H9 (cell line): Measurements from ENCODE around the gene NPNT. TPM values are rescaled to one million over a fixed set of nuclear protein-coding genes. Genes with fewer than 3 reads are reported as not detected.

ENCODE experiments used
- DNase-seq: peaks from one replicate; pipeline ENCODE4 v3.0.0-alpha.2; 2017
- H2AFZ ChIP-seq: one replicate; pipeline ENCODE4 v1.6.1; 2013; ENCODE audit warnings: mild to moderate bottlenecking, low read length, control low read depth, moderate library complexity
- H2AK5ac ChIP-seq: 2 replicates; pipeline ENCODE4 v1.6.1; 2013; ENCODE audit warnings: low read length, control low read depth, mixed read lengths; ENCODE audit not compliant: insufficient read length
- H2BK120ac ChIP-seq: one replicate; pipeline ENCODE4 v1.6.1; 2013; ENCODE audit warnings: low read depth, mild to moderate bottlenecking, low read length, control low read depth, inconsistent platforms; ENCODE audit not compliant: poor library complexity, severe bottlenecking
- H2BK12ac ChIP-seq: 2 replicates; pipeline ENCODE4 v1.6.1; 2013; ENCODE audit warnings: low read length, control low read depth, mixed read lengths, low read depth; ENCODE audit not compliant: insufficient read length
- H2BK15ac ChIP-seq: 2 replicates; pipeline ENCODE4 v1.6.1; 2013; ENCODE audit warnings: low read depth, low read length, control low read depth
- H2BK20ac ChIP-seq: one replicate; pipeline ENCODE4 v1.6.1; 2013; ENCODE audit warnings: low read depth, mild to moderate bottlenecking, low read length, control low read depth, inconsistent platforms; ENCODE audit not compliant: poor library complexity, severe bottlenecking
- H2BK5ac ChIP-seq: 2 replicates; pipeline ENCODE4 v1.6.1; 2013; ENCODE audit warnings: low read length, control low read depth, mixed read lengths; ENCODE audit not compliant: insufficient read length
- H3K14ac ChIP-seq: 2 replicates; pipeline ENCODE4 v1.6.1; 2013; ENCODE audit warnings: low read length, control low read depth; ENCODE audit not compliant: insufficient read depth
- H3K18ac ChIP-seq: 2 replicates; pipeline ENCODE4 v1.6.1; 2013; ENCODE audit warnings: low read depth, mild to moderate bottlenecking, mixed read lengths, low read length, control low read depth; ENCODE audit not compliant: insufficient read length
- H3K23ac ChIP-seq: 2 replicates; pipeline ENCODE4 v1.6.1; 2013; ENCODE audit warnings: low read length, control low read depth, mixed read lengths, low read depth; ENCODE audit not compliant: insufficient read length
- H3K23me2 ChIP-seq: 2 replicates; pipeline ENCODE4 v1.6.1; 2013; ENCODE audit warnings: low read depth, mild to moderate bottlenecking, mixed read lengths, low read length, control low read depth; ENCODE audit not compliant: insufficient read length, poor library complexity, severe bottlenecking
- H3K27ac ChIP-seq: 2 replicates; pipeline ENCODE4 v1.5.1; 2013; ENCODE audit warnings: low read length, control low read depth, mixed read lengths, low read depth; ENCODE audit not compliant: insufficient read length
- H3K27me3 ChIP-seq: 2 replicates; pipeline ENCODE4 v1.6.1; 2013; ENCODE audit warnings: low read length, control low read depth, inconsistent platforms; ENCODE audit not compliant: insufficient read depth
- H3K4ac ChIP-seq: 2 replicates; pipeline ENCODE4 v1.6.1; 2013; ENCODE audit warnings: low read depth, mild to moderate bottlenecking, control low read depth, inconsistent platforms, low read length, moderate library complexity
- H3K4me1 ChIP-seq: 2 replicates; pipeline ENCODE4 v1.6.1; 2013; ENCODE audit warnings: low read length, control low read depth, inconsistent platforms; ENCODE audit not compliant: insufficient read depth
- H3K4me2 ChIP-seq: 2 replicates; pipeline ENCODE4 v1.6.1; 2013; ENCODE audit warnings: low read length, control low read depth, mixed read lengths; ENCODE audit not compliant: insufficient read length, insufficient read depth
- H3K56ac ChIP-seq: 2 replicates; pipeline ENCODE4 v1.6.1; 2013; ENCODE audit warnings: low read depth, mild to moderate bottlenecking, mixed read lengths, low read length, control low read depth; ENCODE audit not compliant: insufficient read length
- H3K79me1 ChIP-seq: 2 replicates; pipeline ENCODE4 v1.6.1; 2013; ENCODE audit warnings: low read depth, mild to moderate bottlenecking, moderate library complexity, low read length, control low read depth, inconsistent platforms; ENCODE audit not compliant: insufficient read depth, poor library complexity, severe bottlenecking
- H3K79me2 ChIP-seq: 2 replicates; pipeline ENCODE4 v1.6.1; 2013; ENCODE audit warnings: low read length, control low read depth, inconsistent platforms; ENCODE audit not compliant: insufficient read depth
- H3K9ac ChIP-seq: 2 replicates; pipeline ENCODE4 v1.6.1; 2013; ENCODE audit warnings: low read length, control low read depth, mixed read lengths; ENCODE audit not compliant: insufficient read length; ENCODE audit errors: extremely low read depth
- H3K9me3 ChIP-seq: one replicate; pipeline ENCODE4 v1.6.1; 2013; ENCODE audit warnings: low read depth, low read length, inconsistent platforms; ENCODE audit not compliant: control insufficient read depth
- H3T11ph ChIP-seq: one replicate; pipeline ENCODE4 v1.6.1; 2013; ENCODE audit warnings: mild to moderate bottlenecking, low read length, control low read depth, inconsistent platforms
- H4K20me1 ChIP-seq: one replicate; pipeline ENCODE4 v1.6.1; 2013; ENCODE audit not compliant: control insufficient read depth, insufficient read length, insufficient read depth
- H4K5ac ChIP-seq: 2 replicates; pipeline ENCODE4 v1.6.1; 2013; ENCODE audit warnings: low read depth, mild to moderate bottlenecking, mixed read lengths, low read length, control low read depth; ENCODE audit not compliant: insufficient read length
- H4K8ac ChIP-seq: replicated peaks from 2 replicates; pipeline ENCODE4 v1.6.1; 2013; ENCODE audit warnings: low read length, control low read depth, mixed read lengths, low read depth; ENCODE audit not compliant: insufficient read length
- H4K91ac ChIP-seq: 2 replicates; pipeline ENCODE4 v1.6.1; 2013; ENCODE audit warnings: low read depth, mild to moderate bottlenecking, moderate library complexity, mixed read lengths, low read length, control low read depth; ENCODE audit not compliant: insufficient read length
- H3K27ac Mint-ChIP-seq, 3 experiments: 2 replicates in 2 of 3; 3 replicates in 1 of 3; pipeline ENCODE4 v1.8.0; 2020 to 2021; ENCODE audit warnings: mixed read lengths in 3 of 3, mild to moderate bottlenecking in 1 of 3, moderate library complexity in 1 of 3
- H3K27me3 Mint-ChIP-seq: 2 replicates; pipeline ENCODE4 v1.8.0; 2021; ENCODE audit warnings: low read depth, mild to moderate bottlenecking, moderate library complexity, mixed read lengths
- H3K36me3 Mint-ChIP-seq, 3 experiments: 2 replicates in 2 of 3; 3 replicates in 1 of 3; pipeline ENCODE4 v1.8.0; 2020 to 2021; ENCODE audit warnings: low read depth in 3 of 3, mixed read lengths in 3 of 3; ENCODE audit not compliant: insufficient read depth in 1 of 3
- H3K4me1 Mint-ChIP-seq, 2 experiments: 2 replicates each; pipeline ENCODE4 v1.8.0; 2020; ENCODE audit warnings: mixed read lengths in 2 of 2
- H3K4me3 Mint-ChIP-seq, 2 experiments: 2 replicates in 1 of 2; 3 replicates in 1 of 2; pipeline ENCODE4 v1.8.0; 2020 to 2021; ENCODE audit warnings: mild to moderate bottlenecking in 2 of 2, mixed read lengths in 2 of 2, moderate library complexity in 1 of 2
- H3K9me3 Mint-ChIP-seq, 2 experiments: 2 replicates in 1 of 2; 3 replicates in 1 of 2; pipeline ENCODE4 v1.8.0; 2020; ENCODE audit warnings: mild to moderate bottlenecking in 2 of 2, mixed read lengths in 2 of 2, moderate library complexity in 1 of 2
- total RNA-seq: library from RNA; stranded (reverse); gene quantifications from 2 replicates; pipeline ENCODE4 v1.2.1, GENCODE V29; 2021
- TF ChIP-seq, protein P1 (sequence below): fragments of 200-600 bp; sonication (generic); conservative IDR thresholded peaks from 3 replicates; pipeline ENCODE4 v1.8.0; 2021; ENCODE audit warnings: antibody characterized with exemption, mild to moderate bottlenecking

Gene NPNT
- total RNA-seq, 1 experiment from 2014 or later, result 0.37 TPM

DNA sequence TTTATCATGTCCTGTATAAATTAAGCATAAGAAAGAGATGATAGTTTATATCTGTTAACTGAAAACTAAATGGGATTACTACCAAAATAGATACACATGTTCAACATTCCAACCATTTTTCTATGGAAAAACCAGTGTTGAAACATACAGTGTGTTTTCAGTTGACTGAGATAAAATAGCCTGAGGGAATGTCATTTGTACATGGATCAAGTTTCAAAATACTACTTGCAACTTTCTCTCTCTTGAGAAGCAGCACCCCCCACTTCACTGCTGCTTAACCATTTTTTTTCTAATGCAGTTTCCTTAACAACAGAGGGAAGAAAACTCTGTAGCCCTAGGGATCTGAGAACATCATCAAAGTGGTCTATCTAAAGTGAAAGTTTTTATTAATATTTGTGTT lies 70.8 kb downstream of the NPNT start:
- H3K27ac ChIP-seq, result no peak overlapping the region
- no peak overlapping the region for H4K91ac ChIP-seq
- H3K23ac ChIP-seq, result no peak overlapping the region
- no peak overlapping the region for H2BK12ac ChIP-seq
- H2BK5ac ChIP-seq, result no peak overlapping the region
- H3K4me3 Mint-ChIP-seq, result no peak overlapping the region
- no peak for DNase-seq
- TF ChIP-seq, protein P1, sequence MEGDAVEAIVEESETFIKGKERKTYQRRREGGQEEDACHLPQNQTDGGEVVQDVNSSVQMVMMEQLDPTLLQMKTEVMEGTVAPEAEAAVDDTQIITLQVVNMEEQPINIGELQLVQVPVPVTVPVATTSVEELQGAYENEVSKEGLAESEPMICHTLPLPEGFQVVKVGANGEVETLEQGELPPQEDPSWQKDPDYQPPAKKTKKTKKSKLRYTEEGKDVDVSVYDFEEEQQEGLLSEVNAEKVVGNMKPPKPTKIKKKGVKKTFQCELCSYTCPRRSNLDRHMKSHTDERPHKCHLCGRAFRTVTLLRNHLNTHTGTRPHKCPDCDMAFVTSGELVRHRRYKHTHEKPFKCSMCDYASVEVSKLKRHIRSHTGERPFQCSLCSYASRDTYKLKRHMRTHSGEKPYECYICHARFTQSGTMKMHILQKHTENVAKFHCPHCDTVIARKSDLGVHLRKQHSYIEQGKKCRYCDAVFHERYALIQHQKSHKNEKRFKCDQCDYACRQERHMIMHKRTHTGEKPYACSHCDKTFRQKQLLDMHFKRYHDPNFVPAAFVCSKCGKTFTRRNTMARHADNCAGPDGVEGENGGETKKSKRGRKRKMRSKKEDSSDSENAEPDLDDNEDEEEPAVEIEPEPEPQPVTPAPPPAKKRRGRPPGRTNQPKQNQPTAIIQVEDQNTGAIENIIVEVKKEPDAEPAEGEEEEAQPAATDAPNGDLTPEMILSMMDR, result no peak
- H4K5ac ChIP-seq, result no peak overlapping the region
- no peaks in the 10 kb centered on the region for H4K20me1 ChIP-seq
- no peak overlapping the region for H2AFZ ChIP-seq
- H3K27ac Mint-ChIP-seq, result no peak overlapping the region
- no peak overlapping the region for H2AK5ac ChIP-seq
- no peak overlapping the region for H3K14ac ChIP-seq
- no peaks in the 10 kb centered on the region for H3K27me3 ChIP-seq
- no peaks in the 10 kb centered on the region for H3K27me3 Mint-ChIP-seq
- H3K18ac ChIP-seq, result no peak overlapping the region
- no peaks in the 10 kb centered on the region for H3K79me1 ChIP-seq
- peaks cover 21 to 29% of the 10 kb centered on the region in 2 experiments for H3K4me1 Mint-ChIP-seq
- no peak overlapping the region for H3K4me2 ChIP-seq
- H3K9me3 ChIP-seq, result no peaks in the 10 kb centered on the region
- no peak overlapping the region for H3K9ac ChIP-seq
- no peak overlapping the region for H3T11ph ChIP-seq
- H3K4me1 ChIP-seq, result peaks cover 2% of the 10 kb centered on the region; the same call in 1 of the 2 replicates
- no peak overlapping the region for H3K56ac ChIP-seq
- H4K8ac ChIP-seq, result no peak overlapping the region
- H2BK15ac ChIP-seq, result no peak overlapping the region
- H3K79me2 ChIP-seq, result no peaks in the 10 kb centered on the region
- H2BK120ac ChIP-seq, result no peak overlapping the region
- no peaks in the 10 kb centered on the region for H3K36me3 Mint-ChIP-seq
- no peak overlapping the region for H3K4ac ChIP-seq
- H2BK20ac ChIP-seq, result no peak overlapping the region
- H3K23me2 ChIP-seq, result no peaks in the 10 kb centered on the region
- no peaks in the 10 kb centered on the region for H3K9me3 Mint-ChIP-seq
